HepG2 (cell line): ENCODE data around the gene SNCG. TPM values are rescaled to one million over a fixed set of nuclear protein-coding genes. Genes with fewer than 3 reads are reported as not detected.

Experiments
- ATAC-seq: fragments of 200-7000 bp; cut with Tn5 transposase; 3 replicates; pipeline ENCODE4 v1.9.1; 2020; ENCODE audit warnings: mild to moderate bottlenecking, moderate library complexity
- BruUV-seq: library from RNA; stranded (reverse); fragments of 400-500 nt; replicated peaks from 2 replicates; lab custom pipeline; 2021; lab: Mats Ljungman, UMichigan
- CTCF ChIA-PET: fragments of 300-600 bp; formaldehyde crosslinking; extraction: SDS; loops from one replicate; lab custom pipeline; 2021; ENCODE audit warnings: low total read pairs, inconsistent platforms, low intra/inter-chr PET ratio; lab: Yijun Ruan, JAX
- POLR2A ChIA-PET: fragments of 350-600 bp; sonication (Branson Sonifier 250); formaldehyde crosslinking; loops from one replicate; lab custom pipeline; 2020; ENCODE audit warnings: antibody characterized with exemption, inconsistent platforms; lab: Yijun Ruan, JAX
- DNase-seq: peaks from one replicate; pipeline ENCODE4 v3.0.0-alpha.2; 2015; ENCODE audit warnings: low spot score
- FAIRE-seq: peaks from 3 replicates; lab custom pipeline; 2011; peaks lifted over from hg19 to GRCh38; lab: Jason Lieb, UNC
- H2AFZ ChIP-seq: one replicate; pipeline ENCODE4 v1.6.1; 2011; ENCODE audit warnings: low read length, inconsistent platforms
- H3K27ac ChIP-seq: fragments of 300-600 bp; 3 replicates; pipeline ENCODE4 v1.8.0; 2011; ENCODE audit warnings: mixed run types, mild to moderate bottlenecking, mixed read lengths, low read length, inconsistent platforms; ENCODE audit not compliant: insufficient read depth; ENCODE audit errors: extremely low read length
- H3K27me3 ChIP-seq, 2 experiments: fragments of 200-600 bp in 1 of 2; 2 replicates in 1 of 2; 3 replicates in 1 of 2; pipeline versions ENCODE4 v1.6.0 to v1.8.0; 2011; ENCODE audit warnings: low read length in 2 of 2, mild to moderate bottlenecking in 2 of 2, moderate library complexity in 2 of 2, inconsistent platforms in 1 of 2; ENCODE audit not compliant: insufficient read depth in 2 of 2, control insufficient read depth in 1 of 2
- H3K36me3 ChIP-seq, 2 experiments: fragments of 200-600 bp in 1 of 2; replicated peaks in 1 of 2; 2 replicates in 1 of 2; 3 replicates in 1 of 2; pipeline versions ENCODE4 v1.5.1 to v1.8.0; 2011; ENCODE audit warnings: low read length in 2 of 2, inconsistent platforms in 1 of 2; ENCODE audit not compliant: insufficient read depth in 2 of 2, control insufficient read depth in 1 of 2
- H3K4me1 ChIP-seq: 2 replicates; pipeline ENCODE4 v1.5.1; 2012; ENCODE audit warnings: low read length, inconsistent platforms; ENCODE audit not compliant: insufficient read depth
- H3K4me2 ChIP-seq: 2 replicates; pipeline ENCODE4 v1.6.0; 2011; ENCODE audit warnings: low read depth, low read length, inconsistent platforms
- H3K4me3 ChIP-seq, 3 experiments: fragments of 200-600 bp in 1 of 3; sonication (generic), shearing (Covaris generic) in 1 of 3; replicated peaks in 1 of 3; 2 replicates each; pipeline ENCODE4 v1.5.1; 2011 to 2016; ENCODE audit warnings: low read length in 3 of 3, inconsistent platforms in 2 of 3, low read depth in 2 of 3, mild to moderate bottlenecking in 2 of 3, control low read depth in 1 of 3, mixed read lengths in 1 of 3; ENCODE audit not compliant: insufficient read depth in 1 of 3
- H3K79me2 ChIP-seq: one replicate; pipeline ENCODE4 v1.6.1; 2011; ENCODE audit warnings: low read length, inconsistent platforms; ENCODE audit not compliant: insufficient read depth
- H3K9ac ChIP-seq: 2 replicates; pipeline ENCODE4 v1.6.0; 2011; ENCODE audit warnings: mild to moderate bottlenecking, low read depth, low read length, inconsistent platforms; ENCODE audit not compliant: insufficient read depth
- H3K9me3 ChIP-seq: 2 replicates; pipeline ENCODE4 v1.5.1; 2012; ENCODE audit warnings: mild to moderate bottlenecking, low read length
- H4K20me1 ChIP-seq: 2 replicates; pipeline ENCODE4 v1.6.0; 2011; ENCODE audit warnings: inconsistent platforms, mild to moderate bottlenecking, low read length, moderate library complexity; ENCODE audit not compliant: insufficient read depth
- ASH2L ChIP-seq: fragments of 300-600, 200-600 bp; sonication (generic); IDR thresholded peaks from 2 replicates; pipeline ENCODE4 v1.7.0; 2017; ENCODE audit warnings: low read depth, mild to moderate bottlenecking, moderate library complexity, mixed read lengths, low read length; ENCODE audit not compliant: insufficient read length
- ATRX ChIP-seq: sonication (generic); formaldehyde crosslinking; IDR thresholded peaks from 2 replicates; pipeline ENCODE4 v1.4.0; 2020; ENCODE audit warnings: missing genetic modification reagents, borderline replicate concordance
- JUNB ChIP-seq: sonication (generic); formaldehyde crosslinking; IDR thresholded peaks from 2 replicates; pipeline ENCODE4 v1.8.0; 2022; ENCODE audit warnings: missing genetic modification reagents, mild to moderate bottlenecking, borderline replicate concordance
- NFATC3 ChIP-seq: sonication (generic); formaldehyde crosslinking; IDR thresholded peaks from 2 replicates; pipeline ENCODE4 v1.5.1; 2020; ENCODE audit warnings: mild to moderate bottlenecking, missing genetic modification reagents
- PCBP1 ChIP-seq: fragments of 200-400 bp; formaldehyde crosslinking; IDR thresholded peaks from 2 replicates; pipeline ENCODE4 v1.6.1; 2017; ENCODE audit warnings: mild to moderate bottlenecking, low read depth, low read length, borderline replicate concordance
- SALL2 ChIP-seq: sonication (generic); formaldehyde crosslinking; IDR thresholded peaks from 2 replicates; pipeline ENCODE4 v1.8.1; 2023; ENCODE audit warnings: mild to moderate bottlenecking, missing genetic modification reagents, inconsistent platforms
- THAP11 ChIP-seq: IDR thresholded peaks from 2 replicates; pipeline ENCODE4 v1.6.1; 2016; ENCODE audit warnings: missing biosample characterization, missing genetic modification reagents
- ZNF124 ChIP-seq: sonication (generic); formaldehyde crosslinking; IDR thresholded peaks from 2 replicates; pipeline ENCODE4 v1.4.0; 2020; ENCODE audit warnings: missing genetic modification reagents
- ZNF205 ChIP-seq: IDR thresholded peaks from 2 replicates; pipeline ENCODE4 v1.6.1; 2018; ENCODE audit warnings: missing biosample characterization, missing genetic modification reagents
- ZNF230 ChIP-seq: sonication (generic); formaldehyde crosslinking; IDR thresholded peaks from 2 replicates; pipeline ENCODE4 v1.4.0; 2020; ENCODE audit warnings: mild to moderate bottlenecking, missing genetic modification reagents
- ZNF546 ChIP-seq: sonication (generic); formaldehyde crosslinking; conservative IDR thresholded peaks from 2 replicates; pipeline ENCODE4 v1.8.1; 2023; ENCODE audit warnings: mild to moderate bottlenecking, missing genetic modification reagents
- ZNF616 ChIP-seq: sonication (generic); formaldehyde crosslinking; IDR thresholded peaks from 2 replicates; pipeline ENCODE4 v1.5.0; 2020; ENCODE audit warnings: low read depth, mild to moderate bottlenecking, missing genetic modification reagents
- ZNF713 ChIP-seq: sonication (generic); formaldehyde crosslinking; IDR thresholded peaks from 2 replicates; pipeline ENCODE4 v1.4.0; 2020; ENCODE audit warnings: mild to moderate bottlenecking, missing genetic modification reagents
- ZSCAN20 ChIP-seq: sonication (generic); formaldehyde crosslinking; IDR thresholded peaks from 2 replicates; pipeline ENCODE4 v1.4.0; 2020; ENCODE audit warnings: missing genetic modification reagents, mild to moderate bottlenecking, borderline replicate concordance
- WGBS: methylation state at CpG from one replicate; pipeline ENCODE4 v1.1.6; 2017; ENCODE audit warnings: low lambda C conversion rate; 5-methylcytosine and 5-hydroxymethylcytosine counted together
- in situ Hi-C: cut with HindIII; loops from 2 replicates; pipeline ENCODE4 v1.10.0; 2017; ENCODE audit warnings: low pct_unique_long_range_greater_than_20kb; ENCODE audit not compliant: extremely low pct_ligation_motif_present
- intact Hi-C: fragments of 100-400 bp; cut with micrococcal nuclease; formaldehyde crosslinking; loops from one replicate; pipeline ENCODE4 v1.10.0; 2022; ENCODE audit not compliant: unreplicated experiment
- polyA plus RNA-seq, 8 experiments: library from polyadenylated mRNA; depleted of rRNA in 3 of 8; stranded (reverse) in 7 of 8; unstranded in 1 of 8; fragments of >200 nt; fragmentation: Illumina TruSeq in 4 of 8; extraction: Trizol in 4 of 8; gene quantifications; 2 replicates each; pipeline versions ENCODE4 v1.2.1 to v1.2.3, GENCODE V29; 2011 to 2016; ENCODE audit warnings: low read depth in 4 of 8, missing spikeins in 1 of 8, mixed read lengths in 1 of 8; ENCODE audit not compliant: insufficient read depth in 1 of 8
- total RNA-seq, 5 experiments: library from RNA; depleted of rRNA; stranded (reverse); fragments of >200 nt; fragmentation: Illumina TruSeq; extraction: Trizol; gene quantifications; 2 replicates each; pipeline ENCODE4 v1.2.3, GENCODE V29; 2016; ENCODE audit warnings: low read depth in 1 of 5
- TF ChIP-seq, protein P1 (sequence below): IDR thresholded peaks from 2 replicates; pipeline ENCODE4 v1.6.1; 2018; ENCODE audit warnings: missing genetic modification reagents, mild to moderate bottlenecking, missing compliant biosample characterization

Gene SNCG
- total and polyA plus RNA-seq, 2 of the 13 experiments (the other 11 are each of a cell fraction or from before 2014, with no cell fraction given): 0.22 to 0.91 TPM

GRCh38 chr10:86950349-86950748, 8.1 kb upstream of the SNCG start:
- TF ChIP-seq PCBP1 (no peak), ATRX (no peak), JUNB (CRISPR knock-in tag) (no peak), ZNF205 (no peak), ZNF546 (no peak), ZNF713 (CRISPR knock-in tag) (no peak), ZNF124 (no peak), ASH2L (no peak), ZNF616 (CRISPR knock-in tag) (no peak), ZNF230 (CRISPR knock-in tag) (no peak), ZSCAN20 (CRISPR knock-in tag) (no peak), SALL2 (CRISPR knock-in tag) (no peak), THAP11 (no peak), NFATC3 (no peak)
- TF ChIP-seq, protein P1, sequence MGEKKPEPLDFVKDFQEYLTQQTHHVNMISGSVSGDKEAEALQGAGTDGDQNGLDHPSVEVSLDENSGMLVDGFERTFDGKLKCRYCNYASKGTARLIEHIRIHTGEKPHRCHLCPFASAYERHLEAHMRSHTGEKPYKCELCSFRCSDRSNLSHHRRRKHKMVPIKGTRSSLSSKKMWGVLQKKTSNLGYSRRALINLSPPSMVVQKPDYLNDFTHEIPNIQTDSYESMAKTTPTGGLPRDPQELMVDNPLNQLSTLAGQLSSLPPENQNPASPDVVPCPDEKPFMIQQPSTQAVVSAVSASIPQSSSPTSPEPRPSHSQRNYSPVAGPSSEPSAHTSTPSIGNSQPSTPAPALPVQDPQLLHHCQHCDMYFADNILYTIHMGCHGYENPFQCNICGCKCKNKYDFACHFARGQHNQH: no peak
- Histone ChIP-seq H3K27me3 (peaks cover 3 to 35% of the 10 kb centered on the region in 2 experiments; a peak in 4 of 5 replicates), H3K4me3 (no peak overlapping the region), H3K27ac (no peak overlapping the region), H3K4me2 (no peak overlapping the region), H3K4me1 (peaks cover 22% of the 10 kb centered on the region), H3K36me3 (no peaks in the 10 kb centered on the region), H3K9ac (no peak overlapping the region), H4K20me1 (no peaks in the 10 kb centered on the region), H3K9me3 (no peaks in the 10 kb centered on the region), H2AFZ (no peak overlapping the region), H3K79me2 (no peaks in the 10 kb centered on the region)
- no peak for FAIRE-seq
- ChIA-PET POLR2A (no interaction called here), CTCF (no interaction called here)
- 4% methylated on average over 1 of the region's 1 CpG for WGBS
- DNase-seq: no peak
- ATAC-seq: no peak
- intact Hi-C loops (no loop called here), in situ Hi-C loops (no loop called here)
- no TSS peak for BruUV-seq
